Measurements from ENCODE around the gene HES6. TPM values are rescaled to one million over a fixed set of nuclear protein-coding genes. Genes with fewer than 3 reads are reported as not detected.
A peak's percentile ranks its signal among the peaks of the same experiment; 100 is the strongest.

The HES6 gene
- total RNA-seq, 1 experiment from 2014 or later = 8.4 TPM

GRCh38 chr2:238202326-238203093 lies 37.3 kb downstream of the HES6 start:
- Histone ChIP-seq H4K20me1 (ENCODE audit: insufficient read depth) (peaks cover 47% of the 10 kb centered on the region), H3K36me3 (ENCODE audit: low read depth) (peaks cover 4% of the 10 kb centered on the region; the same call in 1 of the 2 replicates), H3K4me3 (peak overlapping the region; percentile 92), H3K9me3 (ENCODE audit: insufficient read depth, low read depth) (no peaks in the 10 kb centered on the region; the same call in 1 of the 2 replicates), H3K4me1 (replicated peaks; ENCODE audit: insufficient read depth) (peaks cover 33% of the 10 kb centered on the region), H3K9me2 (ENCODE audit: insufficient read depth) (no peaks in the 10 kb centered on the region), H2AFZ (peak overlapping the region; percentile 79; the same call in 1 of the 2 replicates), H3K27ac (no peak overlapping the region), H3F3A (ENCODE audit: insufficient read depth, low read depth) (peaks cover 16% of the 10 kb centered on the region; the same call in 1 of the 2 replicates), H3K27me3 (ENCODE audit: insufficient read depth, low read depth) (peaks cover 13% of the 10 kb centered on the region), H3K79me2 (ENCODE audit: low read depth) (peaks cover 60% of the 10 kb centered on the region), H3K4me2 (peak overlapping the region; percentile 99)
- intact Hi-C loops (cut with micrococcal nuclease; ENCODE audit: unreplicated experiment) = no loop called here
- TSS peak; percentile 45 for BruUV-seq (replicated peaks)
- ChIA-PET CTCF (interaction anchor here (0.9 kb wide), 1 partner anchor 76 kb away, joined by 3 read pairs; no protein-coding TSS in a partner anchor), POLR2A (ENCODE audit: unreplicated experiment) (interaction anchor here (0.7 kb wide), 1 partner anchor 39 kb away, joined by 28 read pairs; no protein-coding TSS in a partner anchor)
- no peak for TF ChIP-seq EZH2 (IDR thresholded peaks at IDR 0.05; ENCODE audit: low read depth)
- TF ChIP-seq CTCF (conservative IDR thresholded peaks at IDR 0.05) = no peak
- DNase-seq = no peak

GRCh38 chr2:238190445-238190844 lies 49.4 kb downstream of the HES6 start:
- peaks cover 11% of the 10 kb centered on the region for H3K79me2 ChIP-seq (ENCODE audit: low read depth)
- POLR2A ChIA-PET (ENCODE audit: unreplicated experiment) = no interaction called here
- H3K4me2 ChIP-seq = no peak overlapping the region
- no TSS peak for BruUV-seq (replicated peaks)
- no peaks in the 10 kb centered on the region for H3K27me3 ChIP-seq (ENCODE audit: insufficient read depth, low read depth)
- intact Hi-C loops (cut with micrococcal nuclease; ENCODE audit: unreplicated experiment) = no loop called here
- H3K4me1 ChIP-seq (replicated peaks; ENCODE audit: insufficient read depth) = no peaks in the 10 kb centered on the region
- peaks cover 12% of the 10 kb centered on the region; the same call in 1 of the 2 replicates for H3F3A ChIP-seq (ENCODE audit: insufficient read depth, low read depth)
- DNase-seq = no peak
- H3K9me3 ChIP-seq (ENCODE audit: insufficient read depth, low read depth) = no peaks in the 10 kb centered on the region
- peaks cover 26% of the 10 kb centered on the region for H3K36me3 ChIP-seq (ENCODE audit: low read depth)
- H2AFZ ChIP-seq = no peak overlapping the region
- CTCF ChIA-PET = no interaction called here
- H4K20me1 ChIP-seq (ENCODE audit: insufficient read depth) = peaks cover 21% of the 10 kb centered on the region
- no peak overlapping the region for H3K4me3 ChIP-seq
- TF ChIP-seq EZH2 (IDR thresholded peaks at IDR 0.05; ENCODE audit: low read depth) (no peak), CTCF (conservative IDR thresholded peaks at IDR 0.05) (no peak)
- no peaks in the 10 kb centered on the region for H3K9me2 ChIP-seq (ENCODE audit: insufficient read depth)
- H3K27ac ChIP-seq = no peak overlapping the region

Other genes starting within 250 kb of the HES6 start
- gene SCLY, start 179.0 kb downstream of the HES6 start, total RNA-seq (2021) = 33.9 and 40.0 TPM in 2 replicates
- 1.1 and 2.2 TPM in 2 replicates for gene ESPNL, start 139.7 kb downstream of the HES6 start, total RNA-seq (2021)
- 0.80 and 1.2 TPM in 2 replicates for gene KLHL30, start 101.4 kb downstream of the HES6 start, total RNA-seq (2021)
- 9.7 and 18.3 TPM in 2 replicates for gene ERFE, start 81.1 kb downstream of the HES6 start, total RNA-seq (2021)
- gene ILKAP, start 36.3 kb downstream of the HES6 start, total RNA-seq (2021) = 55.6 and 65.2 TPM in 2 replicates
- gene PER2, start 48.6 kb upstream of the HES6 start, total RNA-seq (2021) = 18.9 and 22.9 TPM in 2 replicates
- 50.2 and 51.7 TPM in 2 replicates for gene TRAF3IP1, start 80.5 kb upstream of the HES6 start, total RNA-seq (2021)
- 56.7 and 64.6 TPM in 2 replicates for gene ASB1, start 186.9 kb upstream of the HES6 start, total RNA-seq (2021)